HCT116 (cell line): ENCODE results near the gene OTUD4. TPM values are rescaled to one million over a fixed set of nuclear protein-coding genes. Genes with fewer than 3 reads are reported as not detected.

Experiments used
- ATAC-seq: fragments of 200-7000 bp; cut with Tn5 transposase; 2 replicates; pipeline ENCODE4 v1.9.1; 2020; ENCODE audit warnings: mild to moderate bottlenecking, moderate library complexity
- BruUV-seq: library from RNA; stranded (reverse); fragments of 400-500 nt; replicated peaks from 2 replicates; lab custom pipeline; 2021; lab: Mats Ljungman, UMichigan
- CTCF ChIA-PET: fragments of 300-600 bp; sonication (Branson Sonifier 250); formaldehyde crosslinking; loops from one replicate; lab custom pipeline; 2021; ENCODE audit warnings: antibody characterized with exemption; lab: Charles Lee
- POLR2A ChIA-PET: fragments of 300-600, 350-600 bp; sonication (Branson Sonifier 250); formaldehyde crosslinking; loops from one replicate; lab custom pipeline; 2021; ENCODE audit warnings: antibody characterized with exemption; lab: Charles Lee
- RAD21 ChIA-PET, 2 experiments: fragments of 300-600 bp; sonication (Branson Sonifier 250); formaldehyde crosslinking; loops; one replicate each; lab custom pipeline; 2023; ENCODE audit warnings: low total read pairs in 2 of 2; ENCODE audit not compliant: uncharacterized antibody in 2 of 2, unreplicated experiment in 2 of 2, low non-redundant PET in 1 of 2; lab: Charles Lee
- DNase-seq: peaks from one replicate; pipeline ENCODE4 v3.0.0-alpha.2; 2010; ENCODE audit warnings: low read depth, low spot score
- H2AFZ ChIP-seq: fragments of 200-600 bp; shearing (Covaris generic), sonication (generic); 2 replicates; pipeline ENCODE4 v1.6.1; 2017; ENCODE audit warnings: low read depth, mixed run types, mixed read lengths, antibody characterized with exemption, low read length; ENCODE audit not compliant: poor library complexity, severe bottlenecking
- H3K27ac ChIP-seq: 2 replicates; pipeline ENCODE4 v1.5.1; 2012; ENCODE audit warnings: low read depth, low read length
- H3K27me3 ChIP-seq: fragments of 200-600 bp; sonication (generic); 2 replicates; pipeline ENCODE4 v1.6.1; 2016; ENCODE audit warnings: mixed run types, low read length, mixed read lengths; ENCODE audit not compliant: insufficient read depth
- H3K36me3 ChIP-seq, 2 experiments: fragments of 200-500 bp in 1 of 2; fragments of 200-600 bp in 1 of 2; sonication (Bioruptor generic) in 1 of 2; sonication (generic) in 1 of 2; 2 replicates each; pipeline versions ENCODE4 v1.5.1 to v1.6.1; 2014 to 2016; ENCODE audit warnings: low read length in 2 of 2, inconsistent platforms in 1 of 2, mixed read lengths in 1 of 2, mixed run types in 1 of 2; ENCODE audit not compliant: insufficient read depth in 2 of 2, control insufficient read depth in 1 of 2
- H3K4me1 ChIP-seq, 2 experiments: fragments of 200-600 bp in 1 of 2; sonication (generic) in 1 of 2; 2 replicates each; pipeline versions ENCODE4 v1.5.1 to v1.6.1; 2012 to 2017; ENCODE audit warnings: low read length in 2 of 2, inconsistent platforms in 1 of 2, mild to moderate bottlenecking in 1 of 2, mixed read lengths in 1 of 2, mixed run types in 1 of 2, moderate library complexity in 1 of 2; ENCODE audit not compliant: insufficient read depth in 2 of 2, control insufficient read depth in 1 of 2
- H3K4me2 ChIP-seq: fragments of 200-600 bp; sonication (generic); 2 replicates; pipeline ENCODE4 v1.6.1; 2017; ENCODE audit warnings: mixed run types, low read length, mixed read lengths
- H3K4me3 ChIP-seq, 2 experiments: fragments of 200-600 bp in 1 of 2; sonication (generic) in 1 of 2; replicated peaks in 1 of 2; 2 replicates each; pipeline ENCODE4 v1.5.1; 2011 to 2016; ENCODE audit warnings: low read length in 2 of 2, control low read depth in 1 of 2, low read depth in 1 of 2, mild to moderate bottlenecking in 1 of 2, mixed read lengths in 1 of 2, mixed run types in 1 of 2
- H3K79me2 ChIP-seq: fragments of 200-600 bp; sonication (generic); 2 replicates; pipeline ENCODE4 v1.6.1; 2017; ENCODE audit warnings: mild to moderate bottlenecking, mixed run types, low read length, moderate library complexity, mixed read lengths; ENCODE audit not compliant: insufficient read depth
- H3K9ac ChIP-seq: fragments of 200-600 bp; sonication (generic); 2 replicates; pipeline ENCODE4 v1.6.1; 2016; ENCODE audit warnings: low read length, mixed read lengths
- H3K9me2 ChIP-seq: fragments of 200-600 bp; sonication (generic), shearing (Covaris generic); 2 replicates; pipeline ENCODE4 v1.6.1; 2017; ENCODE audit warnings: mixed run types, mild to moderate bottlenecking, moderate library complexity; ENCODE audit not compliant: insufficient read depth
- H3K9me3 ChIP-seq, 2 experiments: fragments of 200-500 bp in 1 of 2; fragments of 200-600 bp in 1 of 2; sonication (Bioruptor generic) in 1 of 2; sonication (generic) in 1 of 2; 2 replicates each; pipeline ENCODE4 v1.6.1; 2014 to 2017; ENCODE audit warnings: low read length in 2 of 2, mixed read lengths in 2 of 2, inconsistent platforms in 1 of 2, low read depth in 1 of 2, mild to moderate bottlenecking in 1 of 2, mixed run types in 1 of 2, moderate library complexity in 1 of 2; ENCODE audit not compliant: control insufficient read depth in 1 of 2, insufficient read depth in 1 of 2
- H4K20me1 ChIP-seq: fragments of 200-600 bp; sonication (generic), shearing (Covaris generic); 2 replicates; pipeline ENCODE4 v1.6.1; 2017; ENCODE audit warnings: mixed run types, mild to moderate bottlenecking, moderate library complexity; ENCODE audit not compliant: insufficient read depth
- ATF3 ChIP-seq: IDR thresholded peaks from 2 replicates; pipeline ENCODE4 v1.6.1; 2012
- CTCF ChIP-seq, 3 experiments: fragments of 200-600 bp in 1 of 3; sonication (generic) in 1 of 3; IDR thresholded peaks in 2 of 3; conservative IDR thresholded peaks in 1 of 3; 2 replicates each; pipeline ENCODE4 v1.5.1; 2012 to 2017; ENCODE audit warnings: low read depth in 2 of 3, low read length in 2 of 3, antibody characterized with exemption in 1 of 3, borderline replicate concordance in 1 of 3, control low read depth in 1 of 3, mild to moderate bottlenecking in 1 of 3, mixed read lengths in 1 of 3, mixed run types in 1 of 3, moderate library complexity in 1 of 3; ENCODE audit not compliant: insufficient read depth in 1 of 3
- EZH2phosphoT487 ChIP-seq: fragments of 200-600 bp; IDR thresholded peaks from 2 replicates; pipeline ENCODE4 v1.6.1; 2018; ENCODE audit warnings: antibody characterized with exemption, borderline replicate concordance
- FOSL1 ChIP-seq: IDR thresholded peaks from 2 replicates; pipeline ENCODE4 v1.6.1; 2012; ENCODE audit warnings: low read depth
- POLR2AphosphoS5 ChIP-seq: IDR thresholded peaks from 2 replicates; pipeline ENCODE4 v1.6.1; 2011; ENCODE audit warnings: mild to moderate bottlenecking, low read depth, low read length, moderate library complexity
- RAD21 ChIP-seq: IDR thresholded peaks from 2 replicates; pipeline ENCODE4 v1.6.1; 2012; ENCODE audit warnings: low read depth, mild to moderate bottlenecking
- SIN3A ChIP-seq: IDR thresholded peaks from 2 replicates; pipeline ENCODE4 v1.6.1; 2012; ENCODE audit warnings: low read depth
- SP1 ChIP-seq: IDR thresholded peaks from 2 replicates; pipeline ENCODE4 v1.6.1; 2012; ENCODE audit warnings: low read depth
- YY1 ChIP-seq: IDR thresholded peaks from 2 replicates; pipeline ENCODE4 v1.6.1; 2011; ENCODE audit warnings: low read length, low read depth, moderate library complexity, mild to moderate bottlenecking; ENCODE audit not compliant: insufficient replicate concordance; ENCODE audit errors: extremely low read depth
- ZBTB33 ChIP-seq: IDR thresholded peaks from 2 replicates; pipeline ENCODE4 v1.6.1; 2011; ENCODE audit warnings: mild to moderate bottlenecking, low read length, moderate library complexity; ENCODE audit not compliant: insufficient replicate concordance; ENCODE audit errors: extremely low read depth
- ZNF274 ChIP-seq: fragments of 200-500 bp; sonication (Bioruptor generic); IDR thresholded peaks from 2 replicates; pipeline ENCODE4 v1.6.1; 2014; ENCODE audit warnings: mild to moderate bottlenecking, low read depth, low read length, inconsistent platforms
- intact Hi-C: fragments of 100-400 bp; cut with micrococcal nuclease; formaldehyde crosslinking; loops from 2 replicates; pipeline ENCODE4 v1.10.0; 2022
- total RNA-seq: library from RNA; stranded (reverse); gene quantifications from one replicate; pipeline ENCODE4 v1.2.1, GENCODE V29; 2021; ENCODE audit not compliant: unreplicated experiment

The OTUD4 gene
- total RNA-seq, 1 experiment from 2014 or later = 37.2 TPM

- BruUV-seq = no TSS peak
- intact Hi-C loops = loop anchor here (10.0 kb wide), 1 partner anchor 1117 kb away; no protein-coding TSS in a partner anchor
Observed at GRCh38 chr4:145217349-145217748, 37.0 kb upstream of the OTUD4 start.

More at GRCh38 chr4:145217349-145217748, 37.0 kb upstream of the OTUD4 start:
- Histone ChIP-seq H3K27me3 (no peaks in the 10 kb centered on the region), H4K20me1 (no peaks in the 10 kb centered on the region), H3K4me1 (no peaks in the 10 kb centered on the region), H2AFZ (peak overlapping the region; percentile 18), H3K27ac (no peak overlapping the region), H3K9ac (no peak overlapping the region), H3K9me3 (no peaks in the 10 kb centered on the region), H3K9me2 (no peaks in the 10 kb centered on the region), H3K36me3 (no peaks in the 10 kb centered on the region), H3K4me3 (no peak overlapping the region), H3K4me2 (no peak overlapping the region), H3K79me2 (no peaks in the 10 kb centered on the region)
- POLR2A ChIA-PET = no interaction called here
- no peak for TF ChIP-seq EZH2phosphoT487
- no peak for TF ChIP-seq POLR2AphosphoS5
- no peak for TF ChIP-seq RAD21
- TF ChIP-seq CTCF (IDR thresholded peaks at IDR 0.05 in 2 of 3, conservative IDR thresholded peaks at IDR 0.05 in 1 of 3; ENCODE audit: borderline replicate concordance in 1 of 3, insufficient read depth in 1 of 3, low read depth in 2 of 3, low read length in 2 of 3) = no peak
- no peak for TF ChIP-seq ZBTB33
- TF ChIP-seq ATF3 = no peak
- TF ChIP-seq YY1 = no peak
- TF ChIP-seq SP1 = no peak
- TF ChIP-seq FOSL1 = no peak
- TF ChIP-seq SIN3A = no peak
- no peak for TF ChIP-seq ZNF274
- RAD21 ChIA-PET = interaction anchor here in 1 of 2 experiments (1.3 kb wide), 1 partner anchor 400 kb away, joined by 7 read pairs; no protein-coding TSS in a partner anchor
- ATAC-seq (no peak), DNase-seq (no peak)
- CTCF ChIA-PET = interaction anchor here (0.9 to 3.8 kb wide), 7 partner anchors 16 to 402 kb away, joined by 4 to 54 read pairs (median 8); partner anchors contain the start of gene MMAA
